Measurements from ENCODE around the gene DNAH12.

DNAH12 gene

DNA sequence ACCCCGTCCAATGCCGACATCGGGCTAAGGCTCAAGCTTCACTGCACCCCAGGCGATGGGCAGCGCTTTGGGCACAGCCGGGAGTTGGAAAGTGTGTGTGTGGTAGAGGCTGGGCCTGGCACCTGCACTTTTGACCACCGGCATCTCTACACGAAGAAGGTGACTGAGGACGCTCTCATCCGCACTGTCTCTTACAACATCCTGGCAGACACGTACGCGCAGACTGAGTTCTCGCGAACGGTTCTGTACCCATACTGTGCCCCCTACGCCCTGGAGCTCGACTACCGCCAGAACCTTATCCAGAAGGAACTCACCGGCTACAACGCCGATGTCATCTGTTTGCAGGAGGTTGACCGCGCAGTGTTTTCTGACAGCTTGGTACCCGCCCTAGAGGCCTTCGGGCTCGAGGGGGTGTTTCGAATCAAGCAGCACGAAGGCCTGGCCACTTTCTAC is 13.0 kb upstream of the DNAH12 start:
- peak overlapping the region; percentile 94 for H3K27ac ChIP-seq
- TF ChIP-seq CTCF (IDR thresholded peaks at IDR 0.05) (no peak), ZFX (IDR thresholded peaks at IDR 0.05; ENCODE audit: borderline replicate concordance) (no peak)

GRCh38 chr3:57556459-57557084 is 12.4 kb upstream of the DNAH12 start:
- H3K27ac ChIP-seq = peak overlapping the region; percentile 94
- TF ChIP-seq ZFX (IDR thresholded peaks at IDR 0.05; ENCODE audit: borderline replicate concordance) (no peak), CTCF (IDR thresholded peaks at IDR 0.05) (no peak)

DNA sequence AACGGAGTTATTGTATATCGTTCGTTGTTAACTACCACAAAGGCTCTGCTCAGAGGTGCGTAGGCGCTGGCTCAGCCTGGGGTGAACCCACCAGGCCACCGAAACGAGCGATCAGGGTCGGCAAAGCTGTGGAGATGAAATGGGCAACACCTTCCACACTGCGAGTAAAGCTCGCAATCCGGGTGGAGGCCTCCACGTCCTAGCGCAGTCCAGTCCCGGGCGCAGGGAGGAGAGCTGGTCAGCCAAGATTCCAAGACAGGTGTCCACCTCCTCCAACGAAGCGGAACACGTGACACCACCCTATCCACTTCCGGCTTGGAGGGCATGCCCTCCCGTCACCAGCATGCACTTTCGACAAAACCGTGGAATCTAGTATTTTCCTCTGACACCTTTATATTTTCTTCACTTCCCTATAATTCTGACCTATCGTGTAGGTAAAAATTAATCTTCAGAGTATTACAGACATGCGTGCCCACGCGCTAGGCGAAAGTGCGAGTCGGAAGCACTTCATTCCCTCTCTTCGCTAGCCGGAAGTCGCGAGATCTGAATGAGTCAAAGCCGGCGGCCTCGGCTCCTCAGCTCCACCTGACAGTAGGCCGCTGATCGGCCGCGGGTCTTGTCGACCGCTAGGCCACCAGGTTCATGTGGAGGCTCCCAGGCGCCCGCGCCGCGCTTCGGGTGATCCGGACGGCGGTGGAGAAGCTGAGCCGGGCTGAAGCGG is 11.8 kb upstream of the DNAH12 start, which contains the start of gene PDE12:
Gene PDE12 (plus strand): TSS at position 537 of the 721 bp plus-strand sequence. CDS start 106 bp downstream, at position 643.
- no peak; the same call in 1 of the 2 replicates for TF ChIP-seq CTCF (IDR thresholded peaks at IDR 0.05)
- TF ChIP-seq ZFX (IDR thresholded peaks at IDR 0.05; ENCODE audit: borderline replicate concordance) = no peak
- H3K27ac ChIP-seq = peak within 1 kb of the TSS; percentile 94

GRCh38 chr3:57555306-57555705 is 11.2 kb upstream of the DNAH12 start:
- TF ChIP-seq CTCF (IDR thresholded peaks at IDR 0.05) (no peak), ZFX (IDR thresholded peaks at IDR 0.05; ENCODE audit: borderline replicate concordance) (no peak)
- peak overlapping the region; percentile 94 for H3K27ac ChIP-seq

DNA sequence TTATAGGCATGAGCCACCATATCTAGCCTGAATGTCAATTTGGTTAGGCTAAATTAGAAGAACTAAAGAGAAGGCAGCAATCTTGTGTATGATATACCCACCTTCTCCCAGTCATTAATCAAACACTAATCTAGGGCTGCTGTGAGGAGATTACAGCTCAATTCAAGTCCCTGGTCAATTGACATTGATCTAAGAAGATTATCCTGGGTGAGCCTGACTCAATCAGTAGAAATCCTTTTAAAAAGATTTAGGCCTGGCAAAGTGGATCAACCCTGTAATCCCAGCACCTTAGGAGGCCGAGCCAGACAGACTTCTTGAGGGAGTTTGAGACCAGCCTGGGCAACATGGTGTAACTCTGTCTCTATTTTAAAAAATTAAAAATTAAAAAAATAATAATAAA is 2.5 kb upstream of the DNAH12 start:
- TF ChIP-seq ZFX (IDR thresholded peaks at IDR 0.05; ENCODE audit: borderline replicate concordance) (no peak), CTCF (IDR thresholded peaks at IDR 0.05) (no peak)
- no peak overlapping the region for H3K27ac ChIP-seq

- TF ChIP-seq CTCF (IDR thresholded peaks at IDR 0.05) = no peak
- TF ChIP-seq ZFX (IDR thresholded peaks at IDR 0.05; ENCODE audit: borderline replicate concordance) = no peak
- no peak overlapping the region for H3K27ac ChIP-seq
These were observed 1.6 kb upstream of the DNAH12 start for GRCh38 chr3:57545636-57546268.

Data from 22Rv1 (cell line).